B cell (primary cell): ENCODE results near the gene POFUT2. TPM values are rescaled to one million over a fixed set of nuclear protein-coding genes. Genes with fewer than 3 reads are reported as not detected.
"Not testable (repeated sequence)": the region's sequence is repeated elsewhere in the genome, so short reads cannot be mapped to it uniquely, and the experiment has no call there.

ENCODE experiments used
- ATAC-seq: fragments of 200-7000 bp; cut with Tn5 transposase; one replicate; pipeline ENCODE4 v1.10.0; 2021; ENCODE audit warnings: low read depth, mild to moderate bottlenecking, moderate number of reproducible peaks, moderate library complexity
- CTCF ChIA-PET: fragments of 350-600 bp; sonication (Branson Sonifier 250); formaldehyde crosslinking; loops from one replicate; lab custom pipeline; 2021; ENCODE audit warnings: antibody characterized with exemption, inconsistent platforms; lab: Charles Lee
- POLR2A ChIA-PET: fragments of 350-600 bp; sonication (Branson Sonifier 250); formaldehyde crosslinking; loops from one replicate; lab custom pipeline; 2021; ENCODE audit warnings: antibody characterized with exemption; lab: Charles Lee
- DNase-seq: peaks from one replicate; pipeline ENCODE4 v3.0.0; 2013
- H2AFZ ChIP-seq: 2 replicates; pipeline ENCODE4 v1.6.1; 2012; ENCODE audit warnings: mild to moderate bottlenecking, low read depth, low read length; ENCODE audit not compliant: insufficient read depth, poor library complexity, severe bottlenecking
- H3K27ac ChIP-seq, 2 donors: 1 replicate in 1 of 2; 2 replicates in 1 of 2; pipeline ENCODE4 v1.5.1; 2012 to 2013; ENCODE audit warnings: low read length in 2 of 2, mild to moderate bottlenecking in 2 of 2, moderate library complexity in 1 of 2
- H3K27me3 ChIP-seq, 4 experiments: fragments of 200-600 bp in 1 of 4; sonication (generic) in 1 of 4; replicated peaks in 1 of 4; 1 replicate in 2 of 4; 2 replicates in 2 of 4; pipeline versions ENCODE4 v1.6.1 to v1.7.0; 2013 to 2016; ENCODE audit warnings: low read length in 3 of 4, mild to moderate bottlenecking in 2 of 4, mixed read lengths in 1 of 4, moderate library complexity in 1 of 4; ENCODE audit not compliant: insufficient read depth in 4 of 4, control insufficient read depth in 3 of 4; ENCODE audit errors: control extremely low read depth in 1 of 4
- H3K36me3 ChIP-seq, 2 experiments: replicated peaks in 1 of 2; 1 replicate in 1 of 2; 2 replicates in 1 of 2; pipeline versions ENCODE4 v1.6.1 to v1.7.1; 2013; ENCODE audit warnings: low read length in 1 of 2; ENCODE audit not compliant: insufficient read depth in 2 of 2, control insufficient read depth in 1 of 2; ENCODE audit errors: control extremely low read depth in 1 of 2, extremely low read depth in 1 of 2
- H3K4me1 ChIP-seq, 2 donors: fragments of 200-600 bp in 1 of 2; sonication (generic) in 1 of 2; 1 replicate in 1 of 2; 2 replicates in 1 of 2; pipeline versions ENCODE4 v1.5.1 to v1.6.1; 2013 to 2017; ENCODE audit warnings: low read length in 2 of 2; ENCODE audit not compliant: control insufficient read depth in 2 of 2, insufficient read depth in 2 of 2
- H3K4me2 ChIP-seq: replicated peaks from 2 replicates; pipeline ENCODE3; 2012; ENCODE audit warnings: mild to moderate bottlenecking, low read depth, low read length; ENCODE audit not compliant: poor library complexity, severe bottlenecking
- H3K4me3 ChIP-seq, 5 experiments: fragments of 200-600 bp in 1 of 5; sonication (generic) in 1 of 5; 1 replicate in 3 of 5; 2 replicates in 2 of 5; pipeline versions ENCODE4 v1.5.1 to v1.7.0; 2011 to 2016; ENCODE audit warnings: low read length in 4 of 5, mild to moderate bottlenecking in 4 of 5, low read depth in 2 of 5, control low read depth in 1 of 5, moderate library complexity in 1 of 5; ENCODE audit not compliant: insufficient read depth in 1 of 5; ENCODE audit errors: control extremely low read depth in 1 of 5, extremely low read depth in 1 of 5
- H3K79me2 ChIP-seq: fragments of 200-600 bp; sonication (generic); one replicate; pipeline ENCODE4 v1.6.0; 2016; ENCODE audit warnings: low read length; ENCODE audit not compliant: control insufficient read depth, insufficient read depth
- H3K9ac ChIP-seq: fragments of 200-600 bp; sonication (generic); 2 replicates; pipeline ENCODE4 v1.6.1; 2017; ENCODE audit warnings: mild to moderate bottlenecking, low read length, moderate library complexity
- H3K9me3 ChIP-seq, 3 donors: one replicate each; pipeline versions ENCODE4 v1.6.1 to v1.7.1; 2013; ENCODE audit warnings: low read length in 2 of 3; ENCODE audit not compliant: control insufficient read depth in 2 of 3, insufficient read depth in 1 of 3; ENCODE audit errors: control extremely low read depth in 1 of 3
- H4K20me1 ChIP-seq: 2 replicates; pipeline ENCODE4 v1.6.0; 2012; ENCODE audit warnings: mild to moderate bottlenecking, low read length; ENCODE audit not compliant: insufficient read depth, control insufficient read depth, poor library complexity, severe bottlenecking
- H3K27ac Mint-ChIP-seq: one replicate; pipeline ENCODE4 v1.8.0; 2021; ENCODE audit warnings: mixed read lengths
- H3K27me3 Mint-ChIP-seq: one replicate; pipeline ENCODE4 v1.8.0; 2021; ENCODE audit warnings: mixed read lengths
- H3K4me1 Mint-ChIP-seq: one replicate; pipeline ENCODE4 v1.8.0; 2021; ENCODE audit warnings: mixed read lengths
- H3K4me3 Mint-ChIP-seq: one replicate; pipeline ENCODE4 v1.8.0; 2021; ENCODE audit warnings: mixed read lengths
- H3K9me3 Mint-ChIP-seq: one replicate; pipeline ENCODE4 v1.8.0; 2022; ENCODE audit warnings: mixed read lengths; ENCODE audit not compliant: insufficient read depth
- EZH2 ChIP-seq: IDR thresholded peaks from 2 replicates; pipeline ENCODE4 v1.6.1; 2012; ENCODE audit warnings: borderline replicate concordance, low read depth, mild to moderate bottlenecking, moderate library complexity, low read length; ENCODE audit not compliant: insufficient read depth, poor library complexity, severe bottlenecking
- WGBS: methylation state at CpG from one replicate; pipeline ENCODE4 v1.1.5; 2013; ENCODE audit warnings: missing lambda C conversion rate; ENCODE audit not compliant: insufficient coverage; 5-methylcytosine and 5-hydroxymethylcytosine counted together
- intact Hi-C: fragments of 100-400 bp; cut with micrococcal nuclease; formaldehyde crosslinking; loops from one replicate; pipeline ENCODE4 v1.10.0; 2022
- polyA plus RNA-seq: library from polyadenylated mRNA; depleted of rRNA; stranded (reverse); fragments of >200 nt; gene quantifications from 2 replicates; pipeline ENCODE4 v1.2.3, GENCODE V29; 2012
- total RNA-seq, 2 donors: library from RNA; stranded (reverse); fragments of 120-200 nt in 1 of 2; gene quantifications; 1 replicate in 1 of 2; 2 replicates in 1 of 2; pipeline versions ENCODE4 v1.2.3 to v1.2.4, GENCODE V29; 2013 to 2022
- TF ChIP-seq, protein P1 (sequence below): fragments of 200-600 bp; IDR thresholded peaks from one replicate; pipeline ENCODE4 v1.8.0; 2022; ENCODE audit warnings: antibody characterized with exemption, mild to moderate bottlenecking

POFUT2 gene
- total and polyA plus RNA-seq, 2 donors (not counting 1 experiment from before 2014, with no cell fraction given): 38.3 to 41.8 TPM

DNA sequence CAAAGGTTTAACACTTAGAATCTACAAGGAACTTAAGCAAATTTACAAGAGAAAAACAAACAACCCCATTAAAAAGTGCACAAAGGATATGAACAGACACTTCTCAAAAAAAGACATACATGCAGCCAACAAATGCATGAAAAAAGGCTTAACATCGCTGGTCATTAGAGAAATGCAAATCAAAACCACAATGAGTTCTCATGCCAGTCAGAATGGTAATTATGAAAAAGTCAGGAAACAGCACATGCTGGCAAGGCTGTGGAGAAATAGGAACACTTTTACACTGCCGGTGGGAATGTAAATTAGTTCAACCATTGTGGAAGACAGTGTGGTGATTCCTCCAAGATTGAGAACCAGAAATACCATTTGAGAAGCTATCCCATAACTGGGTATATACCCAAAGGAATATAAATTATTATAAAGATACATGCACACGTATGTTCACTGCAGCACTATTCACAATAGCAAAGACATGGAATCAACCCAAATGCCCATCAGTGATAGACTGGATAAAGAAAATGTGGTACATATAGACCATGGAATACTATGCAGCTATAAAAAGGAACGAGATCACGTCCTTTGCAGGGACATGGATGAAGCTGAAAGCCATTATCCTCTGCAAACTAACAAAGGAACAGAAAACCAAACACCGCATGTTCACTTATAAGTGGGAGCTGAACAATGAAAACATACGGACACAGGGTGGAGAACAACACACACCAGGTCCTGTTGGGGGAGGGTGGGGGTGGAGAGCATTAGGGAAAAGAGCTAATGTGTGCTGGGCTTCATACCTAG is 28.2 kb upstream of the POFUT2 start:
- H3K4me3 ChIP-seq, H3K27ac Mint-ChIP-seq, H3K36me3 ChIP-seq, H3K79me2 ChIP-seq, H3K4me3 Mint-ChIP-seq, ATAC-seq, H4K20me1 ChIP-seq, H2AFZ ChIP-seq, H3K9me3 ChIP-seq, H3K9me3 Mint-ChIP-seq, CTCF ChIA-PET, H3K9ac ChIP-seq, POLR2A ChIA-PET, H3K27ac ChIP-seq, intact Hi-C loops, H3K4me1 ChIP-seq, H3K4me2 ChIP-seq, H3K4me1 Mint-ChIP-seq, DNase-seq: not testable (repeated sequence)
- WGBS: no CpG with 5 or more reads among the region's 7 CpGs
- H3K27me3 ChIP-seq: peaks cover 0 to 34% (median 3%) of the 10 kb centered on the region in 4 experiments
- peaks cover 40% of the 10 kb centered on the region for H3K27me3 Mint-ChIP-seq

DNA sequence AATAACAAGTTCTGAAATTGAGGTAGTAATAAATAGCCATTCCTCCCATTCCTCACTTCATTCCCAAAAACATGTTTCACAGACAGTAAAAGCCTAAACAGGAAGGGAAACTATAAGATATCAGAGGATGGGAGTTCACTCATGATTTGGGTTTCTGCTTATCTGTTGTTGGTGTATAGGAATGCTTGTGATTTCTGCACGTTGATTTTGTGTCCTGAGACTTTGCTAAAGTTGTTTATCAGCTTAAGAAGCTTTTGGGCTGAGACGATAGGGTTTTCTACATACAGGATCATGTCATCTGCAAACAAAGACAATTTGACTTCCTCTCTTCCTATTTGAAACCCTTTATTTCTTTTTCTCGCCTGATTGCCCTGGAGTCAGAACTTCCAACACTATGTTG is 26.0 kb upstream of the POFUT2 start:
- Histone ChIP-seq H3K4me2 (no peak overlapping the region), H4K20me1 (no peaks in the 10 kb centered on the region), H3K9ac (no peak overlapping the region), H3K4me3 (no peak overlapping the region), H3K27ac (no peak overlapping the region), H3K27me3 (peaks cover 0 to 12% (median 2%) of the 10 kb centered on the region in 4 experiments), H3K79me2 (no peaks in the 10 kb centered on the region), H2AFZ (no peak overlapping the region), H3K4me1 (no peaks in the 10 kb centered on the region), H3K36me3 (no peaks in the 10 kb centered on the region), H3K9me3 (peaks cover 0 to 4% (median 0%) of the 10 kb centered on the region in 3 donors)
- H3K27me3 Mint-ChIP-seq: peaks cover 41% of the 10 kb centered on the region
- ATAC-seq: no peak
- H3K9me3 Mint-ChIP-seq: no peaks in the 10 kb centered on the region
- TF ChIP-seq, protein P1, sequence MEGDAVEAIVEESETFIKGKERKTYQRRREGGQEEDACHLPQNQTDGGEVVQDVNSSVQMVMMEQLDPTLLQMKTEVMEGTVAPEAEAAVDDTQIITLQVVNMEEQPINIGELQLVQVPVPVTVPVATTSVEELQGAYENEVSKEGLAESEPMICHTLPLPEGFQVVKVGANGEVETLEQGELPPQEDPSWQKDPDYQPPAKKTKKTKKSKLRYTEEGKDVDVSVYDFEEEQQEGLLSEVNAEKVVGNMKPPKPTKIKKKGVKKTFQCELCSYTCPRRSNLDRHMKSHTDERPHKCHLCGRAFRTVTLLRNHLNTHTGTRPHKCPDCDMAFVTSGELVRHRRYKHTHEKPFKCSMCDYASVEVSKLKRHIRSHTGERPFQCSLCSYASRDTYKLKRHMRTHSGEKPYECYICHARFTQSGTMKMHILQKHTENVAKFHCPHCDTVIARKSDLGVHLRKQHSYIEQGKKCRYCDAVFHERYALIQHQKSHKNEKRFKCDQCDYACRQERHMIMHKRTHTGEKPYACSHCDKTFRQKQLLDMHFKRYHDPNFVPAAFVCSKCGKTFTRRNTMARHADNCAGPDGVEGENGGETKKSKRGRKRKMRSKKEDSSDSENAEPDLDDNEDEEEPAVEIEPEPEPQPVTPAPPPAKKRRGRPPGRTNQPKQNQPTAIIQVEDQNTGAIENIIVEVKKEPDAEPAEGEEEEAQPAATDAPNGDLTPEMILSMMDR: no peak
- no peak for TF ChIP-seq EZH2
- intact Hi-C loops: no loop called here
- H3K4me3 Mint-ChIP-seq: no peak overlapping the region
- 60% methylated on average over 1 of the region's 3 CpGs for WGBS
- H3K27ac Mint-ChIP-seq: no peak overlapping the region
- CTCF ChIA-PET: no interaction called here
- POLR2A ChIA-PET: no interaction called here
- DNase-seq: no peak
- H3K4me1 Mint-ChIP-seq: no peaks in the 10 kb centered on the region
